Activated CD4-positive, alpha-beta T cell treated with anti-CD3 and anti-CD28 coated beads, Interleukin-10, Interleukin-2, amounts not matched to agents 100 ng/mL and 50 ng/mL, durations not matched to agents 16 hours and 8 hours (primary cell): ENCODE measurements around the gene SEPTIN7.
"Not testable (repeated sequence)": the region's sequence is repeated elsewhere in the genome, so short reads cannot be mapped to it uniquely, and the experiment has no call there.

Experiments
- DNase-seq: peaks from one replicate; pipeline ENCODE4 v3.0.0-alpha.2; 2020

SEPTIN7 gene

GRCh38 chr7:35800718-35801391, at the start of gene SEPTIN7:
SEPTIN7 (plus strand) TSS chr7:35801057; CDS start chr7:35801210, 153 bp downstream.
- DNase-seq, result peak; percentile 99

DNA sequence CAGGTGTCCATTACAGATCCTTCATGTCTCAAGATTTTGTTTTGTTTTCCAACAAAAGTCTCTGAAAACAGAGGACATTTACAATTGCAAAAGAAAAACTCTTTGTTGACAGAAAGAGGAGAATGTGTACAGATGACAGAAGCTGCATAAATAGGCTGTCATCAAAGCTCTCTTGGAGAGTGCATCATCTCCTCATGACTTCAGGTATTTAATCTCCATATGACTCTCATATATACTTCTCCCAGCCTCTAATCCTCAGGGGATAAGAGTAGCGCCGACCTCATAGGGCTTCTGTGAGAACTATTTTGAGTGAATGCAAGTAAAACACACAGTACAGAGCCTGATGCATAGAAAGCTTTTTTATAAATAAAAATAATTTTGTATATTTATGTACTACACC, 48.1 kb upstream of the SEPTIN7 start:
- DNase-seq, result no peak

GRCh38 chr7:35753761-35754603, 46.9 kb upstream of the SEPTIN7 start:
- DNase-seq, result no peak

DNA sequence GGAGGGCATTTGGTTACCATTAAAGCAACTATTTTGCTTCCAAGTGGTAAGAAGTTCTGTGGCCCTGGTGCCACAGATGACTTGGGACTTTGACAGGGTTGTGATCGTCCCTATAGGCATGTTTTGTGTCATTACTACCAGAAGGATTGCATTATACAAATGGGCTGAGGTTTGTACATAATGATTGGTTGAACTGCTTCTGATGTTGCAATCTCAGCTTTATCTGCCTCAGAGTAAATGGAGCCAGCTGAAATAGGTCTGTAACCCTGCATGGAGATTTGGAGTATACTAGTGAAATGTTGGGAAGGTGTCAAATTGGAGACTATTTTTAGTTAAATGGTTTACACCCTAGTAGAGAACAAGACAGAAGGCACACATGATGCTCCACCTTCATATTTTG, 46.1 kb upstream of the SEPTIN7 start:
- DNase-seq, result no peak

DNA sequence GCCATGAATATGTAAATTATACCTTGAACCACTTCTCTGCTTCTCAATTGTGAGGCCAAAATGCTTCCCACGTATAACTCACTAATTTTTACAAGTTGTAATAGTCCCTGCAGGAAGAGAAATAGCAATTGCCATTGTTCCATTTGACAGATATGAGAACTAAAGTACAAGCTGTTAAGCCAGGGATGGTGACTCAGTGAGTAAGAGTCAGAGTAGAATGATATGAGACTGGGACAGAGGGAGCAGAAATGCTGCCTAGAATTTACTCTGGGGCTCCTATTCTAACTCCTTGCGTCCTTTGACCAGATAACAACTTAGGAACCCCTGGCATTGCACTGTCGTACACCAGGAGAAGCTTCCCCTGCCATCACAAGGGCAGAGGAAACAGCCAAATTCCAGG, 45.1 kb upstream of the SEPTIN7 start:
- no peak for DNase-seq

GRCh38 chr7:35756453-35756852, 44.4 kb upstream of the SEPTIN7 start:
- not testable (repeated sequence) for DNase-seq

DNA sequence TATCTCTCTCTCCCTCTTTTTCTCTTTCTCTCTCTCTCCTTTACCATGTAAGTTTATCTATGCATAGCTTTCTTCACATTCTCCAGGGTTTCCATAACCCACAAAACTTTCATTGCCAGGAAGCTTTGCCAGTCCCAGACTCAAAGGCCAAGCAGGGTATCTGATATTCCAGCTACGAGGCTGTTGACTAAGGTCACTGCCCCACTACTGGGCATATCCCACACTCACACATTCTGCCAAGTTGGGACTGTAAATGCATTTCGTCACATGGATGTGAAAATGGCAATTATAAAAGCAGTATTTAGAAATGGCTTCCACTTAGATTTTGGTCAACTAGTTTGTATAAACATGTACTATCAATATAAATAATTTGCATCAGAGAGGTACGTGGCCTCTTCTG, 43.3 kb upstream of the SEPTIN7 start:
- DNase-seq, result no peak

DNA sequence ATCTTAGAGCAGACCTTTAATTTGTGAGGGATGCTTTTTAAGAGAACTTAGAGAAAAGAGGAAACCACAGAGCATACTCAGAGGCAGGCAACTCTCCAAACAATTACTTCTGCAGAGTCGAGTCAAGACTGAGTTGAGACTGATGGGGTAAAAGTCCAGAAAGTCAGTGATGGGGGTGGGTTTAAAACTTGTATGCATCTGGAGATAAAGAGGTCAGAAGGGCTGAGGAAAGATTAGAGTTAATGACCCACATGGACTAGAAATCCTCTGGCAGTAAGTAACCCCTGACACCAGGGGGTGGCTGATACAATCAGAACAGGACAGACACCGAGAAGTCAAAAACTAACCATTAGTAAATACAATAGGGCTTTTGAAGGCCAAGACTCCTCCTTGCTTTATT, 42.4 kb upstream of the SEPTIN7 start:
- DNase-seq, result no peak

- DNase-seq, result no peak
Observed at GRCh38 chr7:35760143-35760745, 40.6 kb upstream of the SEPTIN7 start.

DNA sequence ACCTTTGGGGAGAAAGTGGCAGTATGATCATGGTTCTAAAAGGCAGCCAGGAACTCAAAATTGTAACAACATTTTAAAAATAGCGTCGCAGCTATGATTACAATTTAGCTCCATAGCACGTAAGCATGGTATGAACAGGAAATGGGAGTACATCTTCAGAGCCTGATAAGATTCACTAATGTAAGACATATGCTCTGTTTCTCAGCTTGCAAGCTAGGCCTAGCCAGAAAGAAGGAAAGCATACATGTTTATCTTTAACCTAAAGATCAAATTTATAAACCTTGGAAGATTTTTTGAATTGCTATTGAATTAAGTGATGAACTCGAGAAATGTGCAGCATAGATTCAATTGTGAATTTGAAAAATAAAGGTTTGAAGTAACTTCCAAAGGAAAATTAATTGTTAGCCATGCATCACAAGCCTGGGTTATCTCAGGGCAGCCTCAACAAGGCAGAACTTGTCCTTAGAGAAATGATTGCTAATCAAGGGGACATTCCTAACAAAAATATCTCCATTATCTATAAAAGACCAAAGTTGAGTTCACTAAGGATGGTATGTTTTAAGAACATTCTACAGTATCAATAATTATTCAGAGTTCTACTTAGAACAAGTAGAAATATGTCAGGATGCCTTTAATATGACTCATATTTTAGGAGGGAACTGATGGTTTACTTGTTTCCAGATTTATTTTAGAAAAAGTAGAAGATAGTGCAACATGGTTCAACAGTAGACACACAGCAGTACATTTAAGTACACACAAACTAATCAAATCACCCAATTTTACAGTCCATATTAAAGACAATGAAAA, 38.8 kb upstream of the SEPTIN7 start:
- DNase-seq, result no peak

DNA sequence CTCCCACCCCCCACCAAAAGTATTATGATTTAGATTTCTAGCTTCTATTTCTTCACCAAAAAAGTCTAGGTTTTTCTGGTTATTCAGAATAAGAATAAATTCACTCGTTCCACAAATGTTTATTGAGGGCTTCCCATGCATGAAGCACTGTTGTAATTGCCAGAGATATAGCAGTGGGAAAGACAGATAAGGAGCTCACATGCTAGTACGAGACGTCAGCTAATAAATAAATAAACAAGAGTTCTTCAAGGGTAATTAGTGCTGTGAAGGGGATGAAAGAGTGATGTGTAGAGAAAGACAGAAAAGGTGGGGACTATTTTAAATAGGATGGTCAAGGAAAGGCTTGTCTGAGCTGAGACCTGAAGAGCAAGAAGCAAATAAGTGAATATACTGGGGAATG, 38.1 kb upstream of the SEPTIN7 start:
- DNase-seq, result no peak

DNA sequence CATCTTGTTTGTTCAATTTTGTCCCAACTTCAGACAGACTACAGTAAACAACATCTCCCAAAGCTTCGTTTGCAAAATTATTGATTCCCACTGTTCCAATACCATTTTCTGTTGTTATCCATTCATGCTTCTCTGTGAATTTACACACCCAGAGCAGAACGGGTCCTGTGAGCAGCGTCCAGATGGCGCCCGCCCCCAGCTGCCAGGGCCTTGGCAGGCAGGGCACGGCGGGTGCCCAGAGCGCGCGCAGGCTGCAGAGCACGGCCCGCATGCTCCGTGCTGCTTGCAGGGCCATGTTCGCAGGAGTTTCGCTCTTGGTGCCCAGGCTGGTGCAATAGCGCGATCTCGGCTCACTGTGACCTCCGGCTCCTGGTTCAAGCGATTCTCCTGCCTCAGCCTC, 32.5 kb upstream of the SEPTIN7 start:
- no peak for DNase-seq

- DNase-seq, result no peak
Observed at GRCh38 chr7:35771776-35772175, 29.1 kb upstream of the SEPTIN7 start.

GRCh38 chr7:35773994-35774393, 26.9 kb upstream of the SEPTIN7 start:
- DNase-seq, result no peak

DNA sequence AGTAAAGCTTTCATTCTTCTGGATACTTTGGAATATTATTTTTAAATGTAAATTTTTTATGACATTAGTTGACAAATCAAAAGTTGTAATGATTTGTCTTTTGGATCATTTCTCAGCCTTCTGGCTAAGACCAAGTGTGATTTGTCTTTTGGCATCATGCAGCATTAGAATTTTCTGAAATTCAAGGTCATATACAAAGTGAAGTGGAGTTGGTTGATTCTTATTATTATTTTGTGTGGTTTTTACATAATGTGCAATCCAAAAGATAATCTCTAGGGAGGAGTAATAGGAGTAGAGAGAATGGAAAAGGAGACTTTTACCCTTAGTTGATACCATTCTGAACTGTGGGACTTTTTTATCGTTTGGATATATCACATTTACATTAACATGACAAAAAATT, 24.2 kb upstream of the SEPTIN7 start:
- DNase-seq, result no peak

DNA sequence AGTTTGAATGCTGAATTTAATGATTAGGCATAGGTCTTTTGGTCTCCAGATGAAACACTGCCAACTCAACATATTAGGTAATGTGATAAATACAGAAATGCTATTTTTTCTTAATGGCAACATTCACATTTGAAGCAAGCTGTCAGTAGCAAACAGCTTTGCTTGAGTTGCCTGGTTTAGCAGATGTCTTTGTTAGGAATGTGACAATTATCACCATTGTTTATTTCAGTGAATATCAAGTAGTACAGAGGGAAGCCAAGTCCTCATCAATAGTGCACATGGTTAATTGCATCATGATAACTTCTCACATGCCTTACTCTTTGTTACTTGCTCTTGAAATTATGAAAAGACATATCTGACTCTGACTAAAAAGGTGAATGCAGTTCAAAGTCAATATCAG, 23.7 kb upstream of the SEPTIN7 start:
- DNase-seq, result no peak

DNA sequence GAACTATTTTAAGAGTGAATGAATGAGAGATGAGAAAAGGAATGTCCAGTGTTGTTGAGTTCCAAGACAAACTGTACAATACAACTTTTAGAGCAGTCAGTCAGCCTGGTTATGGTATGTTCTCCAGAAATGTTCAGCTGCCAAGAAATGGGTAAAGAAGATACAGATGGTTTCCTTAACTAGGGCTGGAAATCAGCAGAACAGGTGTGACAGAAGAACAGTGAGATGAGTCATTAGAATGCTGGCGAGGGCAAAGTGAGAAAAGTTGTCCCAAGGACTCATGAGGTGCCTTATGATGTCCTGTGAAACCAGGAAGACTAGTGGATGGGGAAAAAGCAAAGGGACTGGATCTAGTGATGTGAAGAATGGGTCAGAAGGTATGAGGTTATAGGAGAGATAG, 20.8 kb upstream of the SEPTIN7 start:
- DNase-seq, result no peak

GRCh38 chr7:35781200-35781701, 19.6 kb upstream of the SEPTIN7 start:
- no peak for DNase-seq

- DNase-seq, result no peak
Observed at GRCh38 chr7:35781767-35782515, 18.9 kb upstream of the SEPTIN7 start.

DNA sequence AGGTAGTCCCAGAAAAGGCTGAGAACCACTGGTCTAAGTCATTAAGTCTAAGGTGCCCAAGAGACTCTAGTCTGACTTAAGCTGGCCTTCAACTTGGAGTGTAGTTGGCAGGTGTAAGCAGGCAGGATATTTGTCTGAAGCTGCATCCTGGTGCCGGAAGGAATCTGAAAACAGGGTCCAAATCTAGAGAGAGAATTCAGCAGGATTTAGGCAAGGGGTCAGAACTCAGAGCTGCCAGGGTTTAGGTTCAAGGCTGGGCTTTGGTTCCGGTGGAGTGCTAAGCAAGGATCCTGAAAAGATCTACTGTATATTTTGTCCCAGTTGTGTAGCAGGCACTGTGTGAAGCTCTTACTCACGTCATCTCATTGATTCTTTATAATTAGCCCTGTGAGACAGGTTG, 16.5 kb upstream of the SEPTIN7 start:
- DNase-seq, result no peak

- DNase-seq, result no peak
Observed at GRCh38 chr7:35785250-35785649, 15.6 kb upstream of the SEPTIN7 start.

DNA sequence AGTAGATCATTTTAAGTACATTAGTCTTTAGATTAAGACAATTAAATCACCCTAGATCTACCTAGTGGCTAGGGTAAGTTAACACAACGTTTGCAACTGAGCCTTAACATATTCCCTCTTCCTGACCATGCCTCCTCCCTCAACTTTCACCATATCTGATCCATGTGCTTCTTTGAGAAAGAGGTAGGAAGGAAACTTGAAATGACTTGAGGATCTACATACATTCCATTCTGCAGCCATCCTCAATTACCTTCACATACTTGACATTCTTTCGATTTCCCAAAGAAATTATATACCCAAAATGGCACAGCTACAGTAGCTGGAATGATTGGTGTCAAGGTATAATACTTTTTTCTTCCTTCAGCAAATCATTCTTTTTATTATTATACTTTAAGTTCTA, 12.9 kb upstream of the SEPTIN7 start:
- no peak for DNase-seq
